HepG2 (cell line): ENCODE results near the gene SESN1.

ENCODE experiments used
- CERS6 ChIP-seq: sonication (generic); formaldehyde crosslinking; IDR thresholded peaks from 2 replicates; pipeline ENCODE4 v1.5.0; 2020; ENCODE audit warnings: missing genetic modification reagents
- CTCF ChIP-seq: sonication (generic); formaldehyde crosslinking; IDR thresholded peaks from 2 replicates; pipeline ENCODE4 v1.5.0; 2020; ENCODE audit warnings: mild to moderate bottlenecking, missing genetic modification reagents, moderate library complexity
- EP300 ChIP-seq, 3 experiments: sonication (generic) in 1 of 3; formaldehyde crosslinking in 1 of 3; IDR thresholded peaks; 2 replicates each; pipeline versions ENCODE4 v1.5.1 to v1.6.1; 2011 to 2020; ENCODE audit warnings: low read depth in 2 of 3, low read length in 2 of 3, borderline replicate concordance in 1 of 3, improper control_type of control experiment in 1 of 3, mild to moderate bottlenecking in 1 of 3, missing genetic modification reagents in 1 of 3, moderate library complexity in 1 of 3
- KDM4B ChIP-seq: sonication (generic); formaldehyde crosslinking; IDR thresholded peaks from 2 replicates; pipeline ENCODE4 v1.4.0; 2020; ENCODE audit warnings: missing genetic modification reagents
- NFE2L2 ChIP-seq: fragments of 150-350 bp; IDR thresholded peaks from 2 replicates; pipeline ENCODE4 v1.6.1; 2014; ENCODE audit warnings: low read length
- NFYC ChIP-seq: IDR thresholded peaks from 2 replicates; pipeline ENCODE4 v1.6.1; 2016; ENCODE audit warnings: missing genetic modification reagents, missing compliant biosample characterization
- POLR2A ChIP-seq, 2 experiments: IDR thresholded peaks; 2 replicates each; pipeline ENCODE4 v1.6.1; 2011; ENCODE audit warnings: low read depth in 2 of 2, low read length in 2 of 2, mild to moderate bottlenecking in 1 of 2, moderate library complexity in 1 of 2; ENCODE audit not compliant: insufficient read depth in 1 of 2
- TAF1 ChIP-seq: sonication (generic); formaldehyde crosslinking; IDR thresholded peaks from 2 replicates; pipeline ENCODE4 v1.4.0; 2020; ENCODE audit warnings: missing genetic modification reagents
- TFAP4 ChIP-seq: sonication (generic); IDR thresholded peaks from 2 replicates; pipeline ENCODE4 v1.6.1; 2016; ENCODE audit warnings: low read depth, borderline replicate concordance
- ZNF747 ChIP-seq: sonication (generic); formaldehyde crosslinking; IDR thresholded peaks from 2 replicates; pipeline ENCODE4 v1.8.1; 2023; ENCODE audit warnings: missing genetic modification reagents, mild to moderate bottlenecking, borderline replicate concordance
- ZNF883 ChIP-seq: sonication (generic); formaldehyde crosslinking; IDR thresholded peaks from 2 replicates; pipeline ENCODE4 v1.5.1; 2020; ENCODE audit warnings: mild to moderate bottlenecking, missing genetic modification reagents; ENCODE audit errors: not compliant biosample characterization

- TF ChIP-seq CTCF (no peak), NFE2L2 (no peak), POLR2A (IDR thresholded peaks at IDR 0.05; ENCODE audit: insufficient read depth in 1 of 2, low read depth in 2 of 2, low read length in 2 of 2) (no peak), KDM4B (CRISPR knock-in tag) (no peak), ZNF747 (CRISPR knock-in tag) (no peak), NFYC (CRISPR knock-in tag) (no peak), TFAP4 (no peak), EP300 (IDR thresholded peaks at IDR 0.05; ENCODE audit: low read depth in 2 of 2, low read length in 2 of 2) (no peak), EP300 (CRISPR knock-in tag; IDR thresholded peaks at IDR 0.05; ENCODE audit: borderline replicate concordance) (no peak), ZNF883 (CRISPR knock-in tag) (no peak), TAF1 (CRISPR knock-in tag) (no peak), CERS6 (CRISPR knock-in tag) (no peak)
Observed at GRCh38 chr6:109081026-109081425, 13.6 kb downstream of the SESN1 start.
